GM23338 (cell line): ENCODE data around the gene CNOT6L. TPM values are rescaled to one million over a fixed set of nuclear protein-coding genes. Genes with fewer than 3 reads are reported as not detected.

Experiments used
- ATAC-seq: fragments of 200-7000 bp; cut with Tn5 transposase; 3 replicates; pipeline ENCODE4 v1.9.1; 2020
- DNase-seq: peaks from one replicate; pipeline ENCODE4 v3.0.0-alpha.2; 2015; ENCODE audit warnings: low spot score
- H2AFZ ChIP-seq: fragments of 200-600 bp; sonication (generic); 2 replicates; pipeline ENCODE4 v1.8.0; 2016; ENCODE audit warnings: antibody characterized with exemption, mild to moderate bottlenecking, moderate library complexity
- H3F3A ChIP-seq: fragments of 200-600 bp; sonication (generic); replicated peaks from 2 replicates; pipeline ENCODE4 v1.8.0; 2017; ENCODE audit warnings: antibody characterized with exemption, mixed run types, low read depth
- H3K27ac ChIP-seq: fragments of 200-600 bp; sonication (generic); 2 replicates; pipeline ENCODE4 v1.6.1; 2016; ENCODE audit warnings: low read depth
- H3K27me3 ChIP-seq: fragments of 200-600 bp; sonication (generic); 2 replicates; pipeline ENCODE4 v1.8.0; 2016; ENCODE audit warnings: mild to moderate bottlenecking, mixed run types, moderate library complexity; ENCODE audit not compliant: insufficient read depth
- H3K36me3 ChIP-seq: fragments of 200-600 bp; sonication (generic); 2 replicates; pipeline ENCODE4 v1.8.0; 2016; ENCODE audit warnings: mild to moderate bottlenecking; ENCODE audit not compliant: insufficient read depth
- H3K4me1 ChIP-seq: fragments of 200-600 bp; sonication (generic); 2 replicates; pipeline ENCODE4 v1.8.0; 2016; ENCODE audit warnings: mild to moderate bottlenecking, moderate library complexity; ENCODE audit not compliant: insufficient read depth
- H3K4me2 ChIP-seq: fragments of 200-600 bp; sonication (generic); 2 replicates; pipeline ENCODE4 v1.7.1; 2017; ENCODE audit warnings: mixed run types
- H3K4me3 ChIP-seq: fragments of 200-600 bp; sonication (generic); 2 replicates; pipeline ENCODE4 v1.6.1; 2016; ENCODE audit warnings: mixed run types
- H3K79me2 ChIP-seq: fragments of 200-600 bp; sonication (generic); replicated peaks from 2 replicates; pipeline ENCODE4 v1.8.0; 2017; ENCODE audit warnings: mild to moderate bottlenecking; ENCODE audit not compliant: insufficient read depth
- H3K9me2 ChIP-seq: fragments of 200-600 bp; sonication (generic); 2 replicates; pipeline ENCODE4 v1.8.0; 2017; ENCODE audit not compliant: insufficient read depth
- H4K20me1 ChIP-seq: fragments of 200-600 bp; sonication (generic); replicated peaks from 2 replicates; pipeline ENCODE4 v1.8.0; 2017; ENCODE audit warnings: mild to moderate bottlenecking; ENCODE audit not compliant: insufficient read depth
- H3K27ac Mint-ChIP-seq: 2 replicates; pipeline ENCODE4 v1.8.0; 2020; ENCODE audit warnings: inconsistent platforms, mild to moderate bottlenecking, moderate library complexity, mixed read lengths
- H3K27me3 Mint-ChIP-seq: 3 replicates; pipeline ENCODE4 v1.8.0; 2022; ENCODE audit warnings: low read depth, mild to moderate bottlenecking, moderate library complexity, mixed read lengths, inconsistent platforms; ENCODE audit not compliant: insufficient read depth, poor library complexity
- H3K36me3 Mint-ChIP-seq: 3 replicates; pipeline ENCODE4 v1.8.0; 2021; ENCODE audit warnings: low read depth, mild to moderate bottlenecking, inconsistent platforms, moderate library complexity, mixed read lengths
- H3K4me1 Mint-ChIP-seq: 3 replicates; pipeline ENCODE4 v1.8.0; 2020; ENCODE audit warnings: mild to moderate bottlenecking, inconsistent platforms, mixed read lengths
- H3K4me3 Mint-ChIP-seq: 3 replicates; pipeline ENCODE4 v1.8.0; 2021; ENCODE audit warnings: moderate library complexity, mild to moderate bottlenecking, inconsistent platforms, mixed read lengths
- H3K9me3 Mint-ChIP-seq: 3 replicates; pipeline ENCODE4 v1.8.0; 2020; ENCODE audit warnings: moderate library complexity, mild to moderate bottlenecking, inconsistent platforms, mixed read lengths
- CREB1 ChIP-seq: fragments of 250-450 bp; sonication (Bioruptor Pico); IDR thresholded peaks from 2 replicates; pipeline ENCODE4 v1.5.0; 2020; ENCODE audit warnings: low read depth, mild to moderate bottlenecking, moderate library complexity
- CTCF ChIP-seq, 2 experiments: fragments of 200-600 bp in 1 of 2; sonication (generic) in 1 of 2; conservative IDR thresholded peaks; 2 replicates each; pipeline versions ENCODE4 v1.5.1 to v1.6.1; 2016 to 2017; ENCODE audit warnings: antibody characterized with exemption in 2 of 2, low read depth in 2 of 2, mild to moderate bottlenecking in 2 of 2, moderate library complexity in 1 of 2
- ETS1 ChIP-seq: IDR thresholded peaks from 2 replicates; pipeline ENCODE4 v1.6.1; 2016; ENCODE audit warnings: antibody characterized with exemption
- EZH2 ChIP-seq: fragments of 200-600 bp; sonication (generic); IDR thresholded peaks from one replicate; pipeline ENCODE4 v1.8.0; 2017; ENCODE audit warnings: antibody characterized with exemption, mild to moderate bottlenecking, low read depth; ENCODE audit not compliant: unreplicated experiment
- EZH2phosphoT487 ChIP-seq: fragments of 200-600 bp; sonication (generic); IDR thresholded peaks from one replicate; pipeline ENCODE4 v1.8.1; 2018; ENCODE audit warnings: antibody characterized with exemption; ENCODE audit not compliant: unreplicated experiment
- JUNB ChIP-seq: IDR thresholded peaks from one replicate; pipeline ENCODE4 v1.6.1; 2016; ENCODE audit warnings: antibody characterized with exemption; ENCODE audit not compliant: unreplicated experiment
- NANOG ChIP-seq: IDR thresholded peaks from 2 replicates; pipeline ENCODE4 v1.6.1; 2016; ENCODE audit warnings: antibody characterized with exemption, borderline replicate concordance
- POLR2AphosphoS5 ChIP-seq: IDR thresholded peaks from 2 replicates; pipeline ENCODE4 v1.6.1; 2016; ENCODE audit warnings: antibody characterized with exemption, low read depth
- REST ChIP-seq: IDR thresholded peaks from one replicate; pipeline ENCODE4 v1.6.1; 2018; ENCODE audit warnings: antibody characterized with exemption; ENCODE audit not compliant: unreplicated experiment
- STAT1 ChIP-seq: IDR thresholded peaks from one replicate; pipeline ENCODE4 v1.6.1; 2016; ENCODE audit warnings: antibody characterized with exemption; ENCODE audit not compliant: unreplicated experiment
- ZNF114 ChIP-seq: fragments of 250-450 bp; sonication (Bioruptor Pico); IDR thresholded peaks from 2 replicates; pipeline ENCODE4 v1.5.0; 2020; ENCODE audit warnings: mild to moderate bottlenecking, moderate library complexity
- ZNF331 ChIP-seq: fragments of 250-450 bp; sonication (Bioruptor Pico); IDR thresholded peaks from 2 replicates; pipeline ENCODE4 v1.5.0; 2020; ENCODE audit warnings: low read depth, mild to moderate bottlenecking, moderate library complexity
- ZNF462 ChIP-seq: fragments of 250-450 bp; sonication (Bioruptor Pico); IDR thresholded peaks from 2 replicates; pipeline ENCODE4 v1.5.0; 2020; ENCODE audit warnings: mild to moderate bottlenecking, moderate library complexity
- polyA plus RNA-seq: library from polyadenylated mRNA; unstranded; fragments of >200 nt; fragmentation: Nextera tagmentation; extraction: Ambion mirVana; gene quantifications from 2 replicates; pipeline ENCODE4 v1.2.1, GENCODE V29; 2016
- total RNA-seq: library from RNA; depleted of rRNA; stranded (reverse); fragments of >200 nt; shearing (Covaris generic); gene quantifications from 2 replicates; pipeline ENCODE4 v1.2.3, GENCODE V29; 2014

Gene CNOT6L
- total and polyA plus RNA-seq, 2 experiments from 2014 or later: 3.2 to 13.9 TPM

- H3K4me1 ChIP-seq: peaks cover 12% of the 10 kb centered on the region
- H3F3A ChIP-seq: 0 out of 2 replicates have a peak, but pooled peaks cover 6% of the 10 kb centered on the region
- H3K27ac ChIP-seq: no peak overlapping the region
- no peaks in the 10 kb centered on the region for H3K27me3 ChIP-seq
- DNase-seq (no peak), ATAC-seq (no peak)
- Mint-ChIP-seq H3K9me3 (no peaks in the 10 kb centered on the region), H3K27ac (peak overlapping the region; percentile 94; the same call in 1 of the 2 replicates), H3K27me3 (peaks cover 12% of the 10 kb centered on the region), H3K36me3 (no peaks in the 10 kb centered on the region; the same call in 2 of the 3 replicates), H3K4me3 (peak overlapping the region; percentile 96), H3K4me1 (peaks cover 12% of the 10 kb centered on the region)
- peak overlapping the region; percentile 82 for H3K4me2 ChIP-seq
- H3K79me2 ChIP-seq: peaks cover 17% of the 10 kb centered on the region; the same call in 1 of the 2 replicates
- no peaks in the 10 kb centered on the region for H3K9me2 ChIP-seq
- H3K36me3 ChIP-seq: no peaks in the 10 kb centered on the region
- H4K20me1 ChIP-seq: peaks cover 12% of the 10 kb centered on the region
- TF ChIP-seq EZH2: no peak
- TF ChIP-seq ETS1: no peak
- no peak for TF ChIP-seq ZNF462 (CRISPR knock-in tag)
- no peak for TF ChIP-seq POLR2AphosphoS5
- TF ChIP-seq EZH2phosphoT487: no peak
- no peak for TF ChIP-seq NANOG
- TF ChIP-seq JUNB: no peak
- no peak for TF ChIP-seq CREB1 (CRISPR knock-in tag)
- TF ChIP-seq REST: no peak
- no peak for TF ChIP-seq CTCF (conservative IDR thresholded peaks at IDR 0.05; ENCODE audit: low read depth in 2 of 2)
- no peak for TF ChIP-seq STAT1
- TF ChIP-seq ZNF114 (CRISPR knock-in tag): no peak
- TF ChIP-seq ZNF331 (CRISPR knock-in tag): no peak
- peak overlapping the region; percentile 94 for H2AFZ ChIP-seq
- peak overlapping the region; percentile 95 for H3K4me3 ChIP-seq
Measured at GRCh38 chr4:77820649-77821561, 1.7 kb upstream of the CNOT6L start.
